Adrenal gland (tissue), 12 donors: Measurements from ENCODE around the gene CCDC97. TPM values are rescaled to one million over a fixed set of nuclear protein-coding genes. Genes with fewer than 3 reads are reported as not detected.
A peak's percentile ranks its signal among the peaks of the same experiment; 100 is the strongest.

Source experiments
- DNase-seq, 7 donors: peaks; one replicate each; pipeline ENCODE4 v3.0.0-alpha.2; 2019 to 2020
- H3K27ac ChIP-seq, 5 donors: fragments of 200-600 bp; sonication (generic) in 4 of 5; 1 replicate in 3 of 5; 2 replicates in 2 of 5; pipeline versions ENCODE4 v1.5.1 to v1.8.0; 2016 to 2020; ENCODE audit warnings: mild to moderate bottlenecking in 1 of 5
- H3K27me3 ChIP-seq: fragments of 200-600 bp; 2 replicates; pipeline ENCODE4 v1.8.0; 2021
- H3K36me3 ChIP-seq, 2 donors: fragments of 200-600 bp; replicated peaks in 1 of 2; 1 replicate in 1 of 2; 2 replicates in 1 of 2; pipeline versions ENCODE4 v1.5.1 to v1.8.0; 2018 to 2022
- H3K4me1 ChIP-seq, 2 donors: fragments of 200-600 bp; replicated peaks in 1 of 2; 1 replicate in 1 of 2; 2 replicates in 1 of 2; pipeline versions ENCODE4 v1.5.1 to v1.8.0; 2018 to 2021
- H3K4me3 ChIP-seq, 4 donors: fragments of 200-600 bp; sonication (generic) in 3 of 4; one replicate each; pipeline ENCODE4 v1.5.1; 2016 to 2018
- H3K9me3 ChIP-seq, 3 donors: fragments of 200-600 bp; sonication (generic) in 1 of 3; replicated peaks in 1 of 3; 1 replicate in 2 of 3; 2 replicates in 1 of 3; pipeline versions ENCODE4 v1.5.1 to v1.8.0; 2016 to 2021
- CTCF ChIP-seq, 6 experiments: fragments of 450-650 bp in 4 of 6; fragments of 200-600 bp in 2 of 6; sonication (generic) in 1 of 6; IDR thresholded peaks; 1 replicate in 5 of 6; 2 replicates in 1 of 6; pipeline versions ENCODE4 v1.5.1 to v1.8.0; 2016 to 2021; ENCODE audit warnings: antibody characterized with exemption in 6 of 6, mild to moderate bottlenecking in 2 of 6, moderate library complexity in 1 of 6
- POLR2A ChIP-seq, 2 donors: fragments of 450-650 bp; IDR thresholded peaks; one replicate each; pipeline ENCODE4 v1.6.1; 2017; ENCODE audit warnings: antibody characterized with exemption in 2 of 2, mild to moderate bottlenecking in 2 of 2, moderate library complexity in 1 of 2
- WGBS, 4 donors: extraction: QIAGEN DNeasy Blood & Tissue Kit in 2 of 4; methylation state at CpG; one replicate each; pipeline versions ENCODE4 v1.1.5 to v1.1.7; 2013 to 2017; 5-methylcytosine and 5-hydroxymethylcytosine counted together
- intact Hi-C, 2 donors: fragments of 100-400 bp; cut with DNase I; formaldehyde crosslinking; loops; one replicate each; pipeline versions ENCODE4 v1.14.1 to v1.15.0; 2022 to 2023
- polyA plus RNA-seq, 3 donors: library from polyadenylated mRNA; stranded (reverse); fragments of 200-250 nt in 2 of 3; fragments of 350-450 nt in 1 of 3; fragmentation: Illumina TruSeq in 1 of 3; extraction: RNeasy Lipid Tissue Mini Kit (QIAGEN cat#74804) in 1 of 3; gene quantifications; one replicate each; pipeline ENCODE4 v1.2.3, GENCODE V29; 2013 to 2014
- total RNA-seq, 9 donors: library from RNA; depleted of rRNA in 4 of 9; stranded (reverse); fragments of >200 nt in 4 of 9; fragments of 120-200 nt in 1 of 9; fragmentation: NEBNext Ultra II Directional in 1 of 9; extraction: Animal tissue kit (Norgen Biotek cat#: 25700) in 1 of 9; gene quantifications; one replicate each; pipeline versions ENCODE4 v1.1.0 to v1.2.4, GENCODE V29; 2013 to 2023
- donor health status: healthy with polysubstance abuse.
- donor health status: Bipolar disorder and iron deficiency.
- donor health status: DM: yes; HTN: yes; CAD: no.
- donor health status: DM: no; HTN: no; CAD: no.
- donor health status: DM: no; HTN: no; CAD: no.
- donor health status: DM: yes; HTN: yes; CAD: no.

CCDC97 gene
- total and polyA plus RNA-seq, 12 donors = 8.2 to 25.6 (median 16.4) TPM

GRCh38 chr19:41303954-41304353, 6.0 kb upstream of the CCDC97 start:
- H3K9me3 ChIP-seq = no peaks in the 10 kb centered on the region
- 86 to 91% (median 89%) methylated on average over 8 to 14 of the region's 14 CpGs for WGBS, 4 donors
- TF ChIP-seq POLR2A (IDR thresholded peaks at IDR 0.05) (no peak), CTCF (IDR thresholded peaks at IDR 0.05) (no peak)
- no peak overlapping the region for H3K4me3 ChIP-seq
- peaks cover 0 to 79% of the 10 kb centered on the region in 2 donors for H3K36me3 ChIP-seq
- no peak for DNase-seq
- H3K27ac ChIP-seq = peak overlapping the region in 1 of 5 donors; percentile 4
- peaks cover 10 to 31% of the 10 kb centered on the region in 2 donors for H3K4me1 ChIP-seq
- H3K27me3 ChIP-seq = no peaks in the 10 kb centered on the region
- intact Hi-C loops = loop anchor here in 1 of 2 donors (2.0 kb wide), 1 partner anchor 39 kb away; the partner anchor contains the start of gene HNRNPUL1

- H3K27ac ChIP-seq = no peak overlapping the region
- no peaks in the 10 kb centered on the region for H3K9me3 ChIP-seq
- no peak for DNase-seq
- intact Hi-C loops = loop anchor here in 1 of 2 donors (2.0 to 5.0 kb wide), 2 partner anchors 40 to 108 kb away; partner anchors contain the start of gene HNRNPUL1
- H3K27me3 ChIP-seq = no peaks in the 10 kb centered on the region
- no peak for TF ChIP-seq CTCF (IDR thresholded peaks at IDR 0.05)
- no peak for TF ChIP-seq POLR2A (IDR thresholded peaks at IDR 0.05)
- peaks cover 10 to 28% of the 10 kb centered on the region in 2 donors for H3K4me1 ChIP-seq
- 57 to 83% (median 78%) methylated on average over 3 to 4 of the region's 4 CpGs for WGBS, 4 donors
- peaks cover 0 to 79% of the 10 kb centered on the region in 2 donors for H3K36me3 ChIP-seq
- no peak overlapping the region for H3K4me3 ChIP-seq
Measured at GRCh38 chr19:41304706-41305483, 5.1 kb upstream of the CCDC97 start.

GRCh38 chr19:41305927-41306793, 3.8 kb upstream of the CCDC97 start:
- Histone ChIP-seq H3K4me3 (no peak overlapping the region), H3K9me3 (no peaks in the 10 kb centered on the region), H3K4me1 (peaks cover 17 to 27% of the 10 kb centered on the region in 2 donors), H3K27ac (no peak overlapping the region), H3K36me3 (peaks cover 0 to 67% of the 10 kb centered on the region in 2 donors), H3K27me3 (no peaks in the 10 kb centered on the region)
- WGBS, 4 donors = 70 to 84% (median 76%) methylated on average over 6 to 13 of the region's 13 CpGs
- no peak for TF ChIP-seq POLR2A (IDR thresholded peaks at IDR 0.05)
- no peak for TF ChIP-seq CTCF (IDR thresholded peaks at IDR 0.05)
- intact Hi-C loops = loop anchor here in 1 of 2 donors (2.0 to 5.0 kb wide), 2 partner anchors 41 to 109 kb away; partner anchors contain the start of gene HNRNPUL1
- DNase-seq = no peak
